ENCODE data around the gene NHLRC4. TPM values are rescaled to one million over a fixed set of nuclear protein-coding genes. Genes with fewer than 3 reads are reported as not detected.

The NHLRC4 gene
- total and polyA plus RNA-seq, 4 donors: 0.17 to 7.0 (median 0.25) TPM; not detected in 1

DNA sequence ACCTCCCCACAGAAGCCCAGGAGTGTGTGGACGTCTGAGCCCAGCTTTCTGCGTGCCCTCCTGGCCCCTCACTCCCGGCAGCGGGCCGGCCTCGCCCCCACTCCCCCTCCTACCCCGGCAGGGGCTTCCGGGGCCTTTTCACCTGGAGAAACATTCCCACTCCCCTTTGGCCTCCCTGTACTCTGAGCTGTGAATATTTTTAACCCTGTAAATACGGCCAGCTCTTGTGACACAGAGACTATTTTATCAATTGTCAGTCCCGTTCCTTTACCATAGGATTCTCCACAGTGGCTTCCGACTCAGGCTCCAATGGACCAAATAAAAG is 12.5 kb upstream of the NHLRC4 start (continued):
- no peak for TF ChIP-seq YY1 (IDR thresholded peaks at IDR 0.05)
- no peak for TF ChIP-seq NR2F2 (IDR thresholded peaks at IDR 0.05)
- no peak for TF ChIP-seq TAF1 (conservative IDR thresholded peaks at IDR 0.05)

DNA sequence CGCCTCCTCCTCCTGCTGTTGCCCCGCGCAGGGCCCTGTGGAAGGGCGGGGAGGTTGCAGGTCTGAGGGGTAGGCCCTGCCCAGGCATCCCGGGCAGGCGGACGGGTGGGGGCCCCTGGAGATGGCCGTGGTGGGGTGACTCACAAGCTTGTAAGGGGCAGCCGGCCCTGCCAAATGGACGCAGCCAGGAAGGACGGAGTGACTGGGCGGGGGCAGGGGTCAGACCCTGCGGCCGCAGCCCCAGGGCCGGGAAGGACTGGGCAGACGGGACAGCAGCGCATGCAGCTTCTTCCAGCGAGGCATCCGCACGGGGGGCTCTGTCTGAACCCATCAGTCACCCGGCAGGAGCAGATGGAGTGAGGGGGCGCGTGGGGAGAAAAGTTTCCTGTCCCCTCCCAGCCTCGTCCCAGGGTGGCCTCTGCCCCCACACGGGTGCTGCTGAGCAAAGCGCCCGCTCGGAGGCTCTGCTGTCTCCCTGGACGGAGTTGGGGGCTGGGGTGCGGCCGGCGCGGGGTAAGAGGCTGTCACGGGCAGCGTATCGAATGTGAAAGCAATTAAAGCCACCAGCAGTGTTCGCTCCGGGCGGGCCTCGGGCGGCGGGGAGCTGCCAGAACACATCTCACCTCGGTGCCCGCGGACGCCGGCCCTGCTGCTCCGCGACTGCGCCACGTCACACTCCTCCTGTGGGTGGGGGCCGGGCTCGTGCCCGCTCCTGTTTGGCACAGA is 12.0 kb upstream of the NHLRC4 start:
- H3K9me3 ChIP-seq (ENCODE audit: control insufficient read depth in 4 of 4, low read length in 3 of 4): no peaks in the 10 kb centered on the region
- H3K27me3 ChIP-seq (ENCODE audit: control insufficient read depth in 4 of 4, insufficient read depth in 4 of 4, low read length in 3 of 4): peaks cover 0 to 5% (median 0%) of the 10 kb centered on the region in 4 donors
- peaks cover 1 to 17% (median 8%) of the 10 kb centered on the region in 4 donors for H3K4me1 ChIP-seq (ENCODE audit: control insufficient read depth in 4 of 4, insufficient read depth in 4 of 4, low read length in 3 of 4)
- 87% methylated on average over 54 of the region's 54 CpGs for WGBS
- H3K27ac ChIP-seq (ENCODE audit: low read depth in 1 of 2, low read length in 2 of 2): no peak overlapping the region
- no peak overlapping the region for H3K9ac ChIP-seq (ENCODE audit: low read depth in 1 of 2, low read length in 2 of 2)
- no peak overlapping the region for H3K4me3 ChIP-seq (ENCODE audit: low read depth in 1 of 3, low read length in 3 of 3)
- no peak for DNase-seq (ENCODE audit: low spot score)
- TF ChIP-seq FOXA2 (IDR thresholded peaks at IDR 0.05) (no peak), JUND (IDR thresholded peaks at IDR 0.05) (no peak), EGR1 (IDR thresholded peaks at IDR 0.05; ENCODE audit: low read depth in 2 of 2) (no peak), NR2F2 (IDR thresholded peaks at IDR 0.05) (no peak), RXRA (IDR thresholded peaks at IDR 0.05) (no peak), GABPA (IDR thresholded peaks at IDR 0.05 in 1 of 2, conservative IDR thresholded peaks at IDR 0.05 in 1 of 2) (no peak), SP1 (IDR thresholded peaks at IDR 0.05) (no peak), HNF4A (conservative IDR thresholded peaks at IDR 0.05) (no peak), TAF1 (conservative IDR thresholded peaks at IDR 0.05) (no peak), HNF4G (IDR thresholded peaks at IDR 0.05) (no peak), YY1 (IDR thresholded peaks at IDR 0.05) (no peak), FOXA1 (IDR thresholded peaks at IDR 0.05) (no peak), RAD21 (IDR thresholded peaks at IDR 0.05) (no peak)
- TF ChIP-seq, protein P1, sequence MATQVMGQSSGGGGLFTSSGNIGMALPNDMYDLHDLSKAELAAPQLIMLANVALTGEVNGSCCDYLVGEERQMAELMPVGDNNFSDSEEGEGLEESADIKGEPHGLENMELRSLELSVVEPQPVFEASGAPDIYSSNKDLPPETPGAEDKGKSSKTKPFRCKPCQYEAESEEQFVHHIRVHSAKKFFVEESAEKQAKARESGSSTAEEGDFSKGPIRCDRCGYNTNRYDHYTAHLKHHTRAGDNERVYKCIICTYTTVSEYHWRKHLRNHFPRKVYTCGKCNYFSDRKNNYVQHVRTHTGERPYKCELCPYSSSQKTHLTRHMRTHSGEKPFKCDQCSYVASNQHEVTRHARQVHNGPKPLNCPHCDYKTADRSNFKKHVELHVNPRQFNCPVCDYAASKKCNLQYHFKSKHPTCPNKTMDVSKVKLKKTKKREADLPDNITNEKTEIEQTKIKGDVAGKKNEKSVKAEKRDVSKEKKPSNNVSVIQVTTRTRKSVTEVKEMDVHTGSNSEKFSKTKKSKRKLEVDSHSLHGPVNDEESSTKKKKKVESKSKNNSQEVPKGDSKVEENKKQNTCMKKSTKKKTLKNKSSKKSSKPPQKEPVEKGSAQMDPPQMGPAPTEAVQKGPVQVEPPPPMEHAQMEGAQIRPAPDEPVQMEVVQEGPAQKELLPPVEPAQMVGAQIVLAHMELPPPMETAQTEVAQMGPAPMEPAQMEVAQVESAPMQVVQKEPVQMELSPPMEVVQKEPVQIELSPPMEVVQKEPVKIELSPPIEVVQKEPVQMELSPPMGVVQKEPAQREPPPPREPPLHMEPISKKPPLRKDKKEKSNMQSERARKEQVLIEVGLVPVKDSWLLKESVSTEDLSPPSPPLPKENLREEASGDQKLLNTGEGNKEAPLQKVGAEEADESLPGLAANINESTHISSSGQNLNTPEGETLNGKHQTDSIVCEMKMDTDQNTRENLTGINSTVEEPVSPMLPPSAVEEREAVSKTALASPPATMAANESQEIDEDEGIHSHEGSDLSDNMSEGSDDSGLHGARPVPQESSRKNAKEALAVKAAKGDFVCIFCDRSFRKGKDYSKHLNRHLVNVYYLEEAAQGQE (IDR thresholded peaks at IDR 0.05): no peak
- TF ChIP-seq, protein P2, sequence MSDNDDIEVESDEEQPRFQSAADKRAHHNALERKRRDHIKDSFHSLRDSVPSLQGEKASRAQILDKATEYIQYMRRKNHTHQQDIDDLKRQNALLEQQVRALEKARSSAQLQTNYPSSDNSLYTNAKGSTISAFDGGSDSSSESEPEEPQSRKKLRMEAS (IDR thresholded peaks at IDR 0.05): no peak
- TF ChIP-seq, protein P3, sequence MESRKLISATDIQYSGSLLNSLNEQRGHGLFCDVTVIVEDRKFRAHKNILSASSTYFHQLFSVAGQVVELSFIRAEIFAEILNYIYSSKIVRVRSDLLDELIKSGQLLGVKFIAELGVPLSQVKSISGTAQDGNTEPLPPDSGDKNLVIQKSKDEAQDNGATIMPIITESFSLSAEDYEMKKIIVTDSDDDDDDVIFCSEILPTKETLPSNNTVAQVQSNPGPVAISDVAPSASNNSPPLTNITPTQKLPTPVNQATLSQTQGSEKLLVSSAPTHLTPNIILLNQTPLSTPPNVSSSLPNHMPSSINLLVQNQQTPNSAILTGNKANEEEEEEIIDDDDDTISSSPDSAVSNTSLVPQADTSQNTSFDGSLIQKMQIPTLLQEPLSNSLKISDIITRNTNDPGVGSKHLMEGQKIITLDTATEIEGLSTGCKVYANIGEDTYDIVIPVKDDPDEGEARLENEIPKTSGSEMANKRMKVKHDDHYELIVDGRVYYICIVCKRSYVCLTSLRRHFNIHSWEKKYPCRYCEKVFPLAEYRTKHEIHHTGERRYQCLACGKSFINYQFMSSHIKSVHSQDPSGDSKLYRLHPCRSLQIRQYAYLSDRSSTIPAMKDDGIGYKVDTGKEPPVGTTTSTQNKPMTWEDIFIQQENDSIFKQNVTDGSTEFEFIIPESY (IDR thresholded peaks at IDR 0.05): no peak
- TF ChIP-seq, protein P4, sequence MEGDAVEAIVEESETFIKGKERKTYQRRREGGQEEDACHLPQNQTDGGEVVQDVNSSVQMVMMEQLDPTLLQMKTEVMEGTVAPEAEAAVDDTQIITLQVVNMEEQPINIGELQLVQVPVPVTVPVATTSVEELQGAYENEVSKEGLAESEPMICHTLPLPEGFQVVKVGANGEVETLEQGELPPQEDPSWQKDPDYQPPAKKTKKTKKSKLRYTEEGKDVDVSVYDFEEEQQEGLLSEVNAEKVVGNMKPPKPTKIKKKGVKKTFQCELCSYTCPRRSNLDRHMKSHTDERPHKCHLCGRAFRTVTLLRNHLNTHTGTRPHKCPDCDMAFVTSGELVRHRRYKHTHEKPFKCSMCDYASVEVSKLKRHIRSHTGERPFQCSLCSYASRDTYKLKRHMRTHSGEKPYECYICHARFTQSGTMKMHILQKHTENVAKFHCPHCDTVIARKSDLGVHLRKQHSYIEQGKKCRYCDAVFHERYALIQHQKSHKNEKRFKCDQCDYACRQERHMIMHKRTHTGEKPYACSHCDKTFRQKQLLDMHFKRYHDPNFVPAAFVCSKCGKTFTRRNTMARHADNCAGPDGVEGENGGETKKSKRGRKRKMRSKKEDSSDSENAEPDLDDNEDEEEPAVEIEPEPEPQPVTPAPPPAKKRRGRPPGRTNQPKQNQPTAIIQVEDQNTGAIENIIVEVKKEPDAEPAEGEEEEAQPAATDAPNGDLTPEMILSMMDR (IDR thresholded peaks at IDR 0.05; ENCODE audit: low read depth, low read length, missing input control): no peak
- TF ChIP-seq, protein P5, sequence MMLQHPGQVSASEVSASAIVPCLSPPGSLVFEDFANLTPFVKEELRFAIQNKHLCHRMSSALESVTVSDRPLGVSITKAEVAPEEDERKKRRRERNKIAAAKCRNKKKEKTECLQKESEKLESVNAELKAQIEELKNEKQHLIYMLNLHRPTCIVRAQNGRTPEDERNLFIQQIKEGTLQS (IDR thresholded peaks at IDR 0.05): no peak
- H3K36me3 ChIP-seq (ENCODE audit: control insufficient read depth in 4 of 4, insufficient read depth in 3 of 4, low read depth in 1 of 4, low read length in 3 of 4): peaks cover 0 to 20% (median 8%) of the 10 kb centered on the region in 4 donors

Data from liver (tissue), 9 donors.